Naive B cell (primary cell): ENCODE measurements around the gene ALG6. TPM values are rescaled to one million over a fixed set of nuclear protein-coding genes. Genes with fewer than 3 reads are reported as not detected.

ENCODE experiments used
- polyA plus RNA-seq, 6 donors: library from polyadenylated mRNA; unstranded; fragments of 300-500 nt; fragmentation: Illumina TruSeq; gene quantifications; one replicate each; pipeline ENCODE4 v1.2.3, GENCODE V29; 2021; ENCODE audit warnings: low read depth in 6 of 6

ALG6 gene
- polyA plus RNA-seq, 6 donors from 2014 or later = 13.4 to 35.8 (median 22.6) TPM

Other genes starting within 250 kb of the ALG6 start
- gene FOXD3, start 45.1 kb upstream of the ALG6 start, polyA plus RNA-seq = not detected
- gene ITGB3BP, start 155.6 kb downstream of the ALG6 start, polyA plus RNA-seq = 10 to 100 TPM; 22.3 to 49.5 (median 32.4) TPM
- gene EFCAB7, start 155.9 kb downstream of the ALG6 start, polyA plus RNA-seq = 1 to 10 TPM; 3.4 to 7.2 (median 5.0) TPM
- gene PGM1, start 225.8 kb downstream of the ALG6 start, polyA plus RNA-seq = 10 to 100 TPM; 11.9 to 50.8 (median 21.0) TPM